ENCODE results near the gene PCDHA13.
"Not testable (repeated sequence)": the region's sequence is repeated elsewhere in the genome, so short reads cannot be mapped to it uniquely, and the experiment has no call there.

PCDHA13 gene

GRCh38 chr5:140881889-140882590, at the start of gene PCDHA13:
Gene PCDHA13 (plus strand): TSS chr5:140882124. CDS start chr5:140882269, 145 bp downstream.
- no peak for DNase-seq (ENCODE audit: low read depth)

- DNase-seq (ENCODE audit: low read depth): no peak
These were observed 47.9 kb upstream of the PCDHA13 start, which contains the start of gene PCDHA7 for GRCh38 chr5:140833993-140834392. Gene PCDHA7 (plus strand): TSS chr5:140834269. CDS start chr5:140834384, 115 bp downstream.

- not testable (repeated sequence) for DNase-seq (ENCODE audit: low read depth)
These were observed 47.4 kb upstream of the PCDHA13 start for GRCh38 chr5:140834439-140835008.

- no peak for DNase-seq (ENCODE audit: low read depth)
These were observed 46.1 kb upstream of the PCDHA13 start for GRCh38 chr5:140835622-140836510.

GRCh38 chr5:140840978-140841962, 40.7 kb upstream of the PCDHA13 start, which contains the start of gene PCDHA8:
Gene PCDHA8 (plus strand): TSS chr5:140841187. CDS start chr5:140841322, 135 bp downstream.
- no peak for DNase-seq (ENCODE audit: low read depth)

- no peak for DNase-seq (ENCODE audit: low read depth)
These were observed 38.9 kb upstream of the PCDHA13 start for GRCh38 chr5:140842798-140843733.

- not testable (repeated sequence) for DNase-seq (ENCODE audit: low read depth)
These were observed 33.5 kb upstream of the PCDHA13 start, which contains the start of gene PCDHA9 for GRCh38 chr5:140848139-140849102. Gene PCDHA9 (plus strand): TSS chr5:140848382. CDS start chr5:140848496, 114 bp downstream.

- not testable (repeated sequence) for DNase-seq (ENCODE audit: low read depth)
These were observed 31.9 kb upstream of the PCDHA13 start for GRCh38 chr5:140849831-140850634.

GRCh38 chr5:140855772-140856674, 25.9 kb upstream of the PCDHA13 start, which contains the start of gene PCDHA10:
Gene PCDHA10 (plus strand): TSS chr5:140855897. CDS start chr5:140856049, 152 bp downstream.
- DNase-seq (ENCODE audit: low read depth): no peak

GRCh38 chr5:140857177-140857986, 24.5 kb upstream of the PCDHA13 start:
- DNase-seq (ENCODE audit: low read depth): no peak

- DNase-seq (ENCODE audit: low read depth): no peak
These were observed 24.0 kb upstream of the PCDHA13 start for GRCh38 chr5:140857987-140858240.

GRCh38 chr5:140862441-140863295, 19.3 kb upstream of the PCDHA13 start:
- DNase-seq (ENCODE audit: low read depth): no peak

- DNase-seq (ENCODE audit: low read depth): no peak
These were observed 13.0 kb upstream of the PCDHA13 start, which contains the start of gene PCDHA11 for GRCh38 chr5:140868721-140869554. Gene PCDHA11 (plus strand): TSS chr5:140868957. CDS start chr5:140869104, 147 bp downstream.

GRCh38 chr5:140869555-140869886, 12.4 kb upstream of the PCDHA13 start:
- no peak for DNase-seq (ENCODE audit: low read depth)

Data from stimulated activated CD8-positive, alpha-beta memory T cell treated with anti-CD3 and anti-CD28 coated beads, Interleukin-7, amount 100 ng/mL, for 24 hours (primary cell).